K562 (cell line): ENCODE results near the gene TLE7. TPM values are rescaled to one million over a fixed set of nuclear protein-coding genes. Genes with fewer than 3 reads are reported as not detected.
A peak's percentile ranks its signal among the peaks of the same experiment; 100 is the strongest.

Experiments used
- ATF1 ChIP-seq, 2 experiments: fragments of 450-650 bp in 1 of 2; IDR thresholded peaks; 2 replicates each; pipeline ENCODE4 v1.6.1; 2016; ENCODE audit warnings: missing compliant biosample characterization in 1 of 2, missing genetic modification characterization in 1 of 2
- CBFB ChIP-seq: sonication (generic); formaldehyde crosslinking; IDR thresholded peaks from 2 replicates; pipeline ENCODE4 v1.4.0; 2020; ENCODE audit warnings: mild to moderate bottlenecking, missing genetic modification reagents
- ESRRA ChIP-seq: fragments of 450-650 bp; IDR thresholded peaks from 2 replicates; pipeline ENCODE4 v1.6.1; 2014; ENCODE audit warnings: low read depth, mild to moderate bottlenecking, moderate library complexity, borderline replicate concordance
- HIVEP1 ChIP-seq: fragments of 250-450 bp; sonication (Bioruptor Pico); IDR thresholded peaks from 2 replicates; pipeline ENCODE4 v1.4.0; 2020; ENCODE audit warnings: mild to moderate bottlenecking
- MTA3 ChIP-seq: fragments of 450-650 bp; formaldehyde crosslinking; IDR thresholded peaks from 2 replicates; pipeline ENCODE4 v1.6.1; 2017; ENCODE audit warnings: mild to moderate bottlenecking, borderline replicate concordance
- SREBF1 ChIP-seq: fragments of 150-350 bp; IDR thresholded peaks from 2 replicates; pipeline ENCODE4 v1.6.1; 2014; ENCODE audit warnings: antibody characterized with exemption, low read depth, low read length, borderline replicate concordance
- TFAP4 ChIP-seq: sonication (generic); formaldehyde crosslinking; IDR thresholded peaks from 2 replicates; pipeline ENCODE4 v1.8.0; 2022; ENCODE audit warnings: missing genetic modification reagents, mild to moderate bottlenecking, moderate library complexity, borderline replicate concordance
- THRA ChIP-seq: fragments of 450-650 bp; IDR thresholded peaks from 2 replicates; pipeline ENCODE4 v1.6.1; 2017; ENCODE audit warnings: mild to moderate bottlenecking, moderate library complexity
- ZFPM2 ChIP-seq: fragments of 250-450 bp; sonication (Bioruptor Pico); IDR thresholded peaks from 2 replicates; pipeline ENCODE4 v1.5.1; 2022; ENCODE audit warnings: mild to moderate bottlenecking
- ZNF263 ChIP-seq: sonication (generic); formaldehyde crosslinking; IDR thresholded peaks from 2 replicates; pipeline ENCODE4 v1.8.0; 2022; ENCODE audit warnings: mild to moderate bottlenecking, missing genetic modification reagents, borderline replicate concordance
- ZNF668 ChIP-seq: fragments of 250-450 bp; sonication (Bioruptor Pico); IDR thresholded peaks from 2 replicates; pipeline ENCODE4 v1.8.0; 2022; ENCODE audit warnings: mild to moderate bottlenecking, inconsistent platforms
- ZNF75A ChIP-seq: fragments of 450-650 bp; formaldehyde crosslinking; IDR thresholded peaks from 2 replicates; pipeline ENCODE4 v1.4.0; 2020; ENCODE audit warnings: mild to moderate bottlenecking
- polyA plus RNA-seq, 8 experiments: library from polyadenylated mRNA; depleted of rRNA in 4 of 8; stranded (reverse) in 5 of 8; unstranded in 3 of 8; fragments of >200 nt; fragmentation: Nextera tagmentation in 2 of 8; fragmentation: Illumina TruSeq in 1 of 8; extraction: Ambion mirVana in 2 of 8; extraction: Trizol in 1 of 8; gene quantifications; 2 replicates each; pipeline versions ENCODE4 v1.2.1 to v1.2.3, GENCODE V29; 2011 to 2014; ENCODE audit warnings: inconsistent platforms in 1 of 8, missing spikeins in 1 of 8
- total RNA-seq, 7 experiments: library from RNA; depleted of rRNA in 6 of 7; stranded (reverse); fragments of >200 nt in 6 of 7; fragmentation: Illumina TruSeq in 2 of 7; extraction: Trizol in 2 of 7; gene quantifications; 2 replicates each; pipeline versions ENCODE4 v1.2.1 to v1.2.3, GENCODE V29; 2011 to 2021; ENCODE audit warnings: low replicate concordance in 1 of 7
- TF ChIP-seq, protein P1 (sequence below), 3 experiments: fragments of 200-800 bp in 1 of 3; fragments of 250-450 bp in 1 of 3; fragments of 450-650 bp in 1 of 3; sonication (Bioruptor Pico) in 1 of 3; sonication (Bioruptor generic) in 1 of 3; formaldehyde crosslinking in 1 of 3; IDR thresholded peaks; 2 replicates each; pipeline versions ENCODE4 v1.6.1 to v1.8.0; 2016 to 2022; ENCODE audit warnings: mild to moderate bottlenecking in 2 of 3, missing genetic modification characterization in 2 of 3, missing compliant biosample characterization in 1 of 3, moderate library complexity in 1 of 3
- TF ChIP-seq, protein P2 (sequence below): fragments of 250-450 bp; sonication (Bioruptor Pico); IDR thresholded peaks from 2 replicates; pipeline ENCODE4 v1.4.0; 2020; ENCODE audit warnings: mild to moderate bottlenecking, moderate library complexity, borderline replicate concordance
- TF ChIP-seq, protein P3 (sequence below): IDR thresholded peaks from 2 replicates; pipeline ENCODE4 v1.6.1; 2011; ENCODE audit not compliant: insufficient read length; ENCODE audit errors: extremely low read depth

Gene TLE7
- total and polyA plus RNA-seq, 9 of the 15 experiments (the other 6 are each of a cell fraction or from before 2014, with no cell fraction given): not detected

- TF ChIP-seq ZNF75A (CRISPR knock-in tag) (no peak), ATF1 (CRISPR knock-in tag; IDR thresholded peaks at IDR 0.05) (peak; percentile 48; the same call in 1 of the 2 replicates), ATF1 (tag; IDR thresholded peaks at IDR 0.05) (peak; percentile 97), CBFB (CRISPR knock-in tag) (no peak), HIVEP1 (CRISPR knock-in tag) (no peak), ESRRA (peak; percentile 63; the same call in 1 of the 2 replicates), ZNF263 (no peak), ZFPM2 (CRISPR knock-in tag) (no peak), ZNF668 (CRISPR knock-in tag) (no peak), TFAP4 (CRISPR knock-in tag) (peak; percentile 71; the same call in 1 of the 2 replicates), THRA (no peak), MTA3 (no peak; the same call in 1 of the 2 replicates), SREBF1 (no peak)
- TF ChIP-seq, protein P1, sequence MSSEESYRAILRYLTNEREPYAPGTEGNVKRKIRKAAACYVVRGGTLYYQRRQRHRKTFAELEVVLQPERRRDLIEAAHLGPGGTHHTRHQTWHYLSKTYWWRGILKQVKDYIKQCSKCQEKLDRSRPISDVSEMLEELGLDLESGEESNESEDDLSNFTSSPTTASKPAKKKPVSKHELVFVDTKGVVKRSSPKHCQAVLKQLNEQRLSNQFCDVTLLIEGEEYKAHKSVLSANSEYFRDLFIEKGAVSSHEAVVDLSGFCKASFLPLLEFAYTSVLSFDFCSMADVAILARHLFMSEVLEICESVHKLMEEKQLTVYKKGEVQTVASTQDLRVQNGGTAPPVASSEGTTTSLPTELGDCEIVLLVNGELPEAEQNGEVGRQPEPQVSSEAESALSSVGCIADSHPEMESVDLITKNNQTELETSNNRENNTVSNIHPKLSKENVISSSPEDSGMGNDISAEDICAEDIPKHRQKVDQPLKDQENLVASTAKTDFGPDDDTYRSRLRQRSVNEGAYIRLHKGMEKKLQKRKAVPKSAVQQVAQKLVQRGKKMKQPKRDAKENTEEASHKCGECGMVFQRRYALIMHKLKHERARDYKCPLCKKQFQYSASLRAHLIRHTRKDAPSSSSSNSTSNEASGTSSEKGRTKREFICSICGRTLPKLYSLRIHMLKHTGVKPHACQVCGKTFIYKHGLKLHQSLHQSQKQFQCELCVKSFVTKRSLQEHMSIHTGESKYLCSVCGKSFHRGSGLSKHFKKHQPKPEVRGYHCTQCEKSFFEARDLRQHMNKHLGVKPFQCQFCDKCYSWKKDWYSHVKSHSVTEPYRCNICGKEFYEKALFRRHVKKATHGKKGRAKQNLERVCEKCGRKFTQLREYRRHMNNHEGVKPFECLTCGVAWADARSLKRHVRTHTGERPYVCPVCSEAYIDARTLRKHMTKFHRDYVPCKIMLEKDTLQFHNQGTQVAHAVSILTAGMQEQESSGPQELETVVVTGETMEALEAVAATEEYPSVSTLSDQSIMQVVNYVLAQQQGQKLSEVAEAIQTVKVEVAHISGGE (CRISPR knock-in tag; IDR thresholded peaks at IDR 0.05): 0 out of 6 replicates have a peak, but pooled peaks of 1 of the 3 experiments have one; percentile 49
- TF ChIP-seq, protein P2, sequence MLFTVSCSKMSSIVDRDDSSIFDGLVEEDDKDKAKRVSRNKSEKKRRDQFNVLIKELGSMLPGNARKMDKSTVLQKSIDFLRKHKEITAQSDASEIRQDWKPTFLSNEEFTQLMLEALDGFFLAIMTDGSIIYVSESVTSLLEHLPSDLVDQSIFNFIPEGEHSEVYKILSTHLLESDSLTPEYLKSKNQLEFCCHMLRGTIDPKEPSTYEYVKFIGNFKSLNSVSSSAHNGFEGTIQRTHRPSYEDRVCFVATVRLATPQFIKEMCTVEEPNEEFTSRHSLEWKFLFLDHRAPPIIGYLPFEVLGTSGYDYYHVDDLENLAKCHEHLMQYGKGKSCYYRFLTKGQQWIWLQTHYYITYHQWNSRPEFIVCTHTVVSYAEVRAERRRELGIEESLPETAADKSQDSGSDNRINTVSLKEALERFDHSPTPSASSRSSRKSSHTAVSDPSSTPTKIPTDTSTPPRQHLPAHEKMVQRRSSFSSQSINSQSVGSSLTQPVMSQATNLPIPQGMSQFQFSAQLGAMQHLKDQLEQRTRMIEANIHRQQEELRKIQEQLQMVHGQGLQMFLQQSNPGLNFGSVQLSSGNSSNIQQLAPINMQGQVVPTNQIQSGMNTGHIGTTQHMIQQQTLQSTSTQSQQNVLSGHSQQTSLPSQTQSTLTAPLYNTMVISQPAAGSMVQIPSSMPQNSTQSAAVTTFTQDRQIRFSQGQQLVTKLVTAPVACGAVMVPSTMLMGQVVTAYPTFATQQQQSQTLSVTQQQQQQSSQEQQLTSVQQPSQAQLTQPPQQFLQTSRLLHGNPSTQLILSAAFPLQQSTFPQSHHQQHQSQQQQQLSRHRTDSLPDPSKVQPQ: no peak
- TF ChIP-seq, protein P3, sequence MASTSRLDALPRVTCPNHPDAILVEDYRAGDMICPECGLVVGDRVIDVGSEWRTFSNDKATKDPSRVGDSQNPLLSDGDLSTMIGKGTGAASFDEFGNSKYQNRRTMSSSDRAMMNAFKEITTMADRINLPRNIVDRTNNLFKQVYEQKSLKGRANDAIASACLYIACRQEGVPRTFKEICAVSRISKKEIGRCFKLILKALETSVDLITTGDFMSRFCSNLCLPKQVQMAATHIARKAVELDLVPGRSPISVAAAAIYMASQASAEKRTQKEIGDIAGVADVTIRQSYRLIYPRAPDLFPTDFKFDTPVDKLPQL: no peak
These were observed 42.4 kb upstream of the TLE7 start (continued) for GRCh38 chr16:71484006-71484893.
